Caki2 (cell line): ENCODE results near the gene LTA. TPM values are rescaled to one million over a fixed set of nuclear protein-coding genes. Genes with fewer than 3 reads are reported as not detected.

ENCODE experiments used
- DNase-seq: peaks from one replicate; pipeline ENCODE4 v3.0.0-alpha.2; 2015; ENCODE audit warnings: low read depth
- in situ Hi-C: cut with HindIII; loops from 2 replicates; pipeline ENCODE4 v1.10.0; 2016; ENCODE audit warnings: low sequenced_read_pairs, low pct_unique_long_range_greater_than_20kb, mixed read lengths
- total RNA-seq: library from RNA; depleted of rRNA; stranded (reverse); fragments of >200 nt; shearing (Covaris generic); gene quantifications from 2 replicates; pipeline ENCODE4 v1.2.3, GENCODE V29; 2014; ENCODE audit warnings: low replicate concordance; rRNA removed

LTA gene
- total RNA-seq, 1 experiment from 2014 or later = not detected

- in situ Hi-C loops = no loop called here
- DNase-seq = no peak
Measured at GRCh38 chr6:31614684-31615578, 42.8 kb downstream of the LTA start, which contains the start of gene AIF1. TSS of gene AIF1 (plus strand) at chr6:31615234. CDS start at chr6:31615330, 96 bp downstream.

- DNase-seq = no peak
- in situ Hi-C loops = no loop called here
Measured at GRCh38 chr6:31615748-31616147, 43.7 kb downstream of the LTA start.

- in situ Hi-C loops = no loop called here
- no peak for DNase-seq
Measured at GRCh38 chr6:31617010-31617409, 44.9 kb downstream of the LTA start.

GRCh38 chr6:31619805-31620585 is 47.9 kb downstream of the LTA start:
- in situ Hi-C loops = no loop called here
- peak; percentile 100 for DNase-seq

DNA sequence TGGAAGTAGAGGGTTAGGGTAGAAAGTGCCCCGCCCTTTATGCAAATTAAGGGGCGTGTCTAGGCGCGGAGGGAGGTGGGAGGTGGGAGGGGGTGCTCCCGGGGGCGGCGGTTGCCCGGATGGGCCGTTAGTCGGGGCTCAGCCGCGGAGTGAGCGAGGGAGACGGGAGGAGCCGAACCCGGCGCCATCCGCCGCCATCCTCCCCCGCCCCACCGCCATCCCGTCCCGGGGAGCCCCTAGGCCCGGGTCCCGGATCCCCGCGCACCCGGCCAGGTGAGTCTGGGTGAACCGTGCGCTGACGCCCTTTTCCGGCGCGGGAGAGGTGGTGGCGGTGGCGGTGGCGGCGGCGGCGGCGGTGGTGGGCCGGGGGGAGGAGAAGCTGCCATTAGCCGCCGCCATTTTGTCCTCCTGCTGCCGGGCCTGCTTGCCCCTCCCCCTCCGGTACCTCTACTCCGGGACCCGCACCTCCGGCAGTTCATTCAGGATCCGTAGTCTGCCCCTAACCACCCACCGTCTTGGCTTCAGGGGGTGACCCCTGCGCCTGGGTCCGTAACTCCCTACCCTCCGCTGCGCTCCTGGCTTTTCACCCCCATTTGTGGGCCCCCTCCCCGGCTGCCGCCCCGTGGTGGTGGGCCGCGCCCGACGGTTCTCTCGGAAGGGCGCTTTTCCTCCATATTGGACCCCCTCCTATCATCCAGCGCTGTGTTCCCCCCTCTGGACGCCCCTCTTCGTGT is 48.7 kb downstream of the LTA start, which contains the start of gene PRRC2A:
Gene PRRC2A (plus strand): TSS at position 130 of the 734 bp plus-strand sequence. CDS start 2,075 bp downstream, outside the sequence.
- in situ Hi-C loops = no loop called here
- DNase-seq = no peak

GRCh38 chr6:31621320-31621939 is 49.3 kb downstream of the LTA start:
- no peak for DNase-seq
- in situ Hi-C loops = no loop called here

DNA sequence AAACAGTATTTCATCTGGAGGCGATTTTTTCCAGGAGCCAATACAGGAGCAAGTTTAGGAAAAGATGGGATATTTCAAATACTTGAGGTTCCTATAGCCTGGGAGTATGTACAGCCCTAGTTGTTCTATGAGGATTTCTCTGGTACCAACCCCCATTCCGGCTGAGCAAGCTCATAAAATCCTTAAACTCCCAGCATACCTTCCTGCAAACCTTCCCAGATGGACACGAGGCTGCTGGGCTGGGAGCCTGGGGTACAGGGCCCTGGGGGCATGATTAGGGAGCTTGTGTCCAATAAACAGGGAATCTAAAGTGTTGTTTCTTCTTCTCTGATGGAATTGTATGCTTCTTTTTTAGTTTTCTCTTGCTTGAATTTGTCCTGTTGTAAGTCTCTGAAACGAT is 49.9 kb downstream of the LTA start:
- in situ Hi-C loops = no loop called here
- no peak for DNase-seq

- DNase-seq = no peak
- in situ Hi-C loops = no loop called here
Measured at GRCh38 chr6:31622684-31623091, 50.6 kb downstream of the LTA start.

Other genes starting within 250 kb of the LTA start
- gene HLA-B, start 215.1 kb upstream of the LTA start, total RNA-seq = 379 and 544 TPM in 2 replicates
- gene MICA, start 168.7 kb upstream of the LTA start, total RNA-seq = 28.9 and 34.3 TPM in 2 replicates
- 11.5 and 18.2 TPM in 2 replicates for gene MICB, start 74.1 kb upstream of the LTA start, total RNA-seq
- not detected in 2 replicates for gene MCCD1, start 43.3 kb upstream of the LTA start, total RNA-seq
- 623 and 688 TPM in 2 replicates for gene DDX39B, start 30.3 kb upstream of the LTA start, total RNA-seq
- 0.14 and 0.64 TPM in 2 replicates for gene ATP6V1G2, start 25.7 kb upstream of the LTA start, total RNA-seq
- 52.6 and 56.1 TPM in 2 replicates for gene NFKBIL1, start 24.7 kb upstream of the LTA start, total RNA-seq
- gene TNF, start 3.3 kb downstream of the LTA start, total RNA-seq = 0.91 and 4.3 TPM in 2 replicates
- not detected in 2 replicates for gene LTB, start 10.1 kb downstream of the LTA start, total RNA-seq
- not detected in 2 replicates for gene LST1, start 14.0 kb downstream of the LTA start, total RNA-seq
- not detected in 2 replicates for gene NCR3, start 20.7 kb downstream of the LTA start, total RNA-seq
- not detected in 2 replicates for gene AIF1, start 42.9 kb downstream of the LTA start, total RNA-seq
- 31.0 and 36.2 TPM in 2 replicates for gene PRRC2A, start 48.4 kb downstream of the LTA start, total RNA-seq
- gene BAG6, start 80.4 kb downstream of the LTA start, total RNA-seq = 286 and 338 TPM in 2 replicates
- gene APOM, start 83.6 kb downstream of the LTA start, total RNA-seq = 9.2 TPM in 1 of 2 replicates, not detected in the other
- gene C6orf47, start 88.5 kb downstream of the LTA start, total RNA-seq = 12.4 and 21.5 TPM in 2 replicates
- gene GPANK1, start 92.7 kb downstream of the LTA start, total RNA-seq = 35.2 and 52.4 TPM in 2 replicates
- gene CSNK2B, start 93.8 kb downstream of the LTA start, total RNA-seq = 66.9 and 104 TPM in 2 replicates
- gene LY6G5B, start 97.7 kb downstream of the LTA start, total RNA-seq = not detected in 2 replicates
- gene LY6G5C, start 108.8 kb downstream of the LTA start, total RNA-seq = 0.30 TPM in 1 of 2 replicates, not detected in the other
- 46.9 and 75.6 TPM in 2 replicates for gene ABHD16A, start 131.0 kb downstream of the LTA start, total RNA-seq
- not detected in 2 replicates for gene LY6G6F, start 134.6 kb downstream of the LTA start, total RNA-seq
- not detected in 2 replicates for gene LY6G6D, start 143.1 kb downstream of the LTA start, total RNA-seq
- gene LY6G6C, start 149.5 kb downstream of the LTA start, total RNA-seq = not detected in 2 replicates
- not detected in 2 replicates for gene MPIG6B, start 151.1 kb downstream of the LTA start, total RNA-seq
- gene DDAH2, start 157.0 kb downstream of the LTA start, total RNA-seq = 214 and 216 TPM in 2 replicates
- gene CLIC1, start 164.2 kb downstream of the LTA start, total RNA-seq = 1,335 and 1,598 TPM in 2 replicates
- 20.2 and 54.7 TPM in 2 replicates for gene MSH5, start 167.7 kb downstream of the LTA start, total RNA-seq
- 6.2 TPM in 1 of 2 replicates, not detected in the other for gene SAPCD1, start 190.4 kb downstream of the LTA start, total RNA-seq
- 5.5 and 6.1 TPM in 2 replicates for gene VWA7, start 205.0 kb downstream of the LTA start, total RNA-seq
- gene VARS1, start 223.5 kb downstream of the LTA start, total RNA-seq = 122 and 144 TPM in 2 replicates
- gene LSM2, start 234.7 kb downstream of the LTA start, total RNA-seq = 75.6 and 85.5 TPM in 2 replicates
- gene HSPA1L, start 243.0 kb downstream of the LTA start, total RNA-seq = 0.61 and 2.0 TPM in 2 replicates
- 316 and 350 TPM in 2 replicates for gene HSPA1A, start 243.3 kb downstream of the LTA start, total RNA-seq